Fibroblast of the aortic adventitia (primary cell): ENCODE data around the gene NEK9. TPM values are rescaled to one million over a fixed set of nuclear protein-coding genes. Genes with fewer than 3 reads are reported as not detected.

Source experiments
- DNase-seq: peaks from one replicate; pipeline ENCODE4 v3.0.0-alpha.2; 2010; ENCODE audit warnings: low read depth
- H3K4me3 ChIP-seq: 2 replicates; pipeline ENCODE4 v1.5.1; 2011; ENCODE audit warnings: low read depth, mild to moderate bottlenecking, control low read depth, low read length, moderate library complexity
- CTCF ChIP-seq: IDR thresholded peaks from 2 replicates; pipeline ENCODE4 v1.5.1; 2011; ENCODE audit warnings: mild to moderate bottlenecking, low read length, control low read depth, inconsistent platforms; ENCODE audit not compliant: insufficient read depth
- total RNA-seq: library from RNA; depleted of rRNA; stranded (reverse); fragments of >200 nt; gene quantifications from 2 replicates; pipeline ENCODE4 v1.2.3, GENCODE V29; 2012; ENCODE audit warnings: low replicate concordance

The NEK9 gene
- total RNA-seq, 1 donor, result 51.3 TPM

- H3K4me3 ChIP-seq, result no peak overlapping the region
- no peak for TF ChIP-seq CTCF
- DNase-seq, result no peak
Observed at GRCh38 chr14:75054421-75054820, 72.4 kb downstream of the NEK9 start.

DNA sequence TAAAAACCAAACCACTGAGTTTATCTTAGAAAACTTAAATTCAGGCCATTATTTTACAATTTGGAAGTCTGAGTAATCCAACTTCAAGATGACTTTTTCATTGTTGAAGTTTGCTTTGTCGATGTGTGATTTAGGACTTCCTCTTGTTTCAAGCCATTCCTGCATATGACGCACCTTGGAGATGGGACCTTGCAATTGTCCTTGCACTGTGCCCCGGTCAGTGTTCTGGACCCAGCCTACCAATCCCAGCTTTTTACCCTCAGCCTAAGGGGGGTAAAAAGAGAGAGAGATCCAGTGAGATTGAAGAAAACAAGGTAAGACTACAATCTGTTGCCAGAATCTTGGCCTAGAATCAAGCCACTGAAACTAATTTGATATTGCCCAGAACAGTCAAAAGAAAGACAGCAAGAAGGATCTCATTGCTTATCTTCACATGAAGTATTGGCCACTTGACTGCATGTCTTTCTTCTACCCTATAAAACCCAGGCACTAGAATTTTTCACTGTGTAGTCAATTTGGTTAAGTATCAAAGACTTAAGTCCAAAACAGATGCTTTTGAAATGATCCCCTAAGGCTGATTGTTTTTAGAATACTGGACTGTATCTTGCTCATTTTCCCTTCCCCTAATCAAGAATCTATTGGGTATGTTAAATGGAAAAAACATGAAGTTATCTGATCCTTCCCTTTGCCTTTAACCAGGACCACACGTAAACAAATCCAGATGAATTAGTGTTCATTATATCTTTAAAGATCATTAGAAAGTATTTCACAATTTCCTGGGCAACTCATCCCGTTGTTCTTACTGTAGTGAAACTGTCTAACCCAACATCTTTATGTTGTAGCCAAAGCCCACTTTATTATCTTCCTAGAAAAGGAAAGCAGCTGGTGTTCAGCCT is 73.2 kb downstream of the NEK9 start:
- peak; percentile 52 for DNase-seq
- no peak for TF ChIP-seq CTCF
- H3K4me3 ChIP-seq, result no peak overlapping the region

DNA sequence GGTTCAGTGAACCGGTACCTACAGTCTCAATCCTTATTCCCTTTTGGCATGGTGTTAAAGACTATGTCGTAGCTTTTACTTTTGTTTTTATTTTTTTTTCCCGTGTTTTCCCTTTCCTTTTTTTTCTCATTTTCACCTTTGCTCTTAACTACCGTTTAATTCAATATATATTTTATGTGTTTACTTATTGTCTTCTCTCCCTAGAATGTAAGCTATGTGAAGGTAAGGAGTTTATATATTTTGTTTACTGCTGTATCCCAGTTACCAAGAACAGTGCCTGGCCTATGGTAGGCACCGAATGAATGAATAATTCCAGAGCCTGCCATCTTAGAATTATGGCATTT is 75.3 kb downstream of the NEK9 start:
- no peak for TF ChIP-seq CTCF
- peak overlapping the region; percentile 65 for H3K4me3 ChIP-seq
- no peak for DNase-seq

- peak; percentile 79 for DNase-seq
- H3K4me3 ChIP-seq, result peak within 1 kb of the TSS; percentile 65
- no peak for TF ChIP-seq CTCF
Observed at GRCh38 chr14:75050852-75051555, 75.8 kb downstream of the NEK9 start, which contains the start of gene MLH3. TSS of gene MLH3 (minus strand) at chr14:75051467. CDS start at chr14:75049655, 1,812 bp downstream.

DNA sequence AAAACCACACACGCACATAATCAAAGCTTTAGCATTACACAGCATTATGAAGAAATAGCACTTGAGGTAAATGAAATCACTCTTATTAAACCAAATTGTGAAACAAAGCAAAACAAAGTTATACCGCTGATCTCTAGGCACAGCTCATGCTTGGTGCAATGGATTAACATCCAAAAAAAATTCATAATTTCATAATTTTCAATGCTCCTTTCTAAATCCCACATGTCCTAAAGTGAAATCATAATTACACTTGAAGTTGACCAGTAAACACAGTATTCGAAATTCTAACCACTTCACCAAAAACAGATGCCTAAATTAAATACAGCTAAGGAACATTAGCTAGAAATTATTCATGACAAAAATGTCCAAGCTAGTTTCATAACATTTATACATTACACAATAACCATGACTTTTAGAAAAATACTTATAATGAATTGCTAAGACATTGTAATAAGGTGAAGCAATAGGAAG is 77.1 kb downstream of the NEK9 start:
- no peak for TF ChIP-seq CTCF
- no peak overlapping the region for H3K4me3 ChIP-seq
- peak; percentile 79 for DNase-seq

- DNase-seq, result peak; percentile 69
- TF ChIP-seq CTCF, result no peak
- H3K4me3 ChIP-seq, result peak overlapping the region; percentile 39
Observed at GRCh38 chr14:75049136-75049535, 77.7 kb downstream of the NEK9 start.
